Activated naive CD4-positive, alpha-beta T cell treated with Interleukin-2 at 50 U/mL for 16 hours (primary cell): Measurements from ENCODE around the gene AIFM3.

Experiments used
- DNase-seq: peaks from one replicate; pipeline ENCODE4 v3.0.0-alpha.2; 2020

The AIFM3 gene

DNA sequence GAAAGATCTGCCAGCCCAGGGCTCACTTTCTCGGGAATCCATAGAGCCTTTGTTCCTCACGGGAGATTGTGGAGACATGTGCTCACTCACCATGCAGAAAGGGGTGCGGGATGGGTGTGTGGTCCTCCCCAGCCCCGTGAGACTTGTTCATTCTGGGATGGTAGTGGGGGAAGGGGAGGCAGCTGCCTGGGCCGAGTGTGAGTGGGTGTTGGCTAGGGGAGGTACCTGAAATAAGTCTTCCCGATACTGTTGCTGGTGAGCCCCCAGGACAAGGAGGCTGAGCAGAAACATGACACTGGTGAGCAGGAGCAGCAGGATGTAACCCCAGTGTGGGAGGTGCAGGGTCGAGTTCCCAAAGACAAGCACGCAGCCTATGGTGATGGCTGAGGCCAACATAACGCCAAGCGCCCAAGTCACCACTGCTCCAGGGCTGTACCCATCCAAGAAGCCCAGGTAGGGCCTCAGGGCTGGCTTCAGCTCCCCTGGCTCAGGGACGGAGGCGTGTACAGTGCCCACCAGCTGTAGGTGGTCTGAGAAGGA, 62.5 kb downstream of the AIFM3 start:
- DNase-seq: no peak

DNA sequence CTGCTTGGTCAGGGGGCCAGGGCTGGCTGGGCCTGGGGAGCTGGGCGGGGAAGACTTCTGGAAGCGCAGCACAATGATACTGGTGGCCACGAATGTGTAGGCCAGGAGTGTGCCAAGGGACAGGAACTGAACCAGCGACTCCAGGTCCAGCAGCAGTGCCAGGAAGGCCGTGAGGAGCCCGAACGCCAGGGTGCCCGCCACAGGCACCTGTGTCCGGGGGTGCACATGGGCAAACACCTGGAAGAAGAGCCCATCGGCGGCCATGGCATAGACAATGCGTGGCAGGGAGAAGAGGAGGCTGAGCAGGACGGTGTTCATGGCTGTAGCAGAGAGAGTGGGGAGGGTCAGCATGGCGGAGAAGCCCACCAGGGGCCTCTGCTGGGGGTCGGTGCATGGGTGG, 63.0 kb downstream of the AIFM3 start:
- DNase-seq: no peak
